Measurements from ENCODE around the gene KYAT1. TPM values are rescaled to one million over a fixed set of nuclear protein-coding genes. Genes with fewer than 3 reads are reported as not detected.

The KYAT1 gene
- total and polyA plus RNA-seq, 2 of the 13 experiments (the other 11 are each of a cell fraction or from before 2014, with no cell fraction given) = 9.2 to 46.5 TPM

- no peaks in the 10 kb centered on the region for H3K9me3 ChIP-seq (ENCODE audit: low read length)
- no peak overlapping the region for H2AFZ ChIP-seq (ENCODE audit: low read length)
- intact Hi-C loops (cut with micrococcal nuclease; ENCODE audit: unreplicated experiment) (no loop called here), in situ Hi-C loops (cut with HindIII; ENCODE audit: extremely low pct_ligation_motif_present, low pct_unique_long_range_greater_than_20kb) (no loop called here)
- H3K79me2 ChIP-seq (ENCODE audit: insufficient read depth, low read length) = peaks cover 5% of the 10 kb centered on the region
- ChIA-PET POLR2A (interaction anchor here (1.9 kb wide), 1 partner anchor 12 kb away, joined by 7 read pairs; the partner anchor contains the start of gene SPOUT1), CTCF (ENCODE audit: low intra/inter-chr PET ratio, low total read pairs) (no interaction called here)
- DNase-seq (ENCODE audit: low spot score) (peak; percentile 30), FAIRE-seq (no peak), ATAC-seq (no peak)
- H4K20me1 ChIP-seq (ENCODE audit: insufficient read depth, low read length) = peaks cover 10% of the 10 kb centered on the region; the same call in 1 of the 2 replicates
- peaks cover 2 to 18% of the 10 kb centered on the region in 2 experiments for H3K36me3 ChIP-seq (replicated peaks in 1 of 2; ENCODE audit: control insufficient read depth in 1 of 2, insufficient read depth in 2 of 2, low read length in 2 of 2)
- no TSS peak for BruUV-seq (replicated peaks)
- H3K27me3 ChIP-seq (ENCODE audit: control insufficient read depth in 1 of 2, insufficient read depth in 2 of 2, low read length in 2 of 2) = no peaks in the 10 kb centered on the region
- no peak overlapping the region for H3K4me3 ChIP-seq (replicated peaks in 1 of 3; ENCODE audit: insufficient read depth in 1 of 3, low read depth in 2 of 3, low read length in 3 of 3)
- peak overlapping the region; percentile 58 for H3K27ac ChIP-seq (ENCODE audit: extremely low read length, insufficient read depth, low read length)
- H3K9ac ChIP-seq (ENCODE audit: insufficient read depth, low read depth, low read length) = 0 out of 2 replicates have a peak overlapping the region, but pooled peaks have one; percentile 5
- 73% methylated on average over 12 of the region's 12 CpGs for WGBS (ENCODE audit: low lambda C conversion rate)
- peaks cover 87% of the 10 kb centered on the region for H3K4me1 ChIP-seq (ENCODE audit: insufficient read depth, low read length)
- H3K4me2 ChIP-seq (ENCODE audit: low read depth, low read length) = no peak overlapping the region
- TF ChIP-seq CEBPB (IDR thresholded peaks at IDR 0.05; ENCODE audit: borderline replicate concordance, low read depth, low read length) (peak; percentile 28; the same call in 1 of the 2 replicates), MYPOP (CRISPR knock-in tag; IDR thresholded peaks at IDR 0.05) (no peak), KDM5A (IDR thresholded peaks at IDR 0.05; ENCODE audit: borderline replicate concordance, low read length) (no peak), ZFP36 (IDR thresholded peaks at IDR 0.05; ENCODE audit: borderline replicate concordance, low read depth, low read length, partially characterized antibody) (peak; percentile 56), SP140L (CRISPR knock-in tag; IDR thresholded peaks at IDR 0.05; ENCODE audit: borderline replicate concordance) (no peak), REST (IDR thresholded peaks at IDR 0.05; ENCODE audit: borderline replicate concordance in 1 of 2, low read depth in 1 of 2, low read length in 2 of 2) (no peak), MLXIP (CRISPR knock-in tag; IDR thresholded peaks at IDR 0.05; ENCODE audit: borderline replicate concordance) (no peak), FOXA1 (IDR thresholded peaks at IDR 0.05) (no peak), FOXA1 (CRISPR knock-in tag; IDR thresholded peaks at IDR 0.05) (peak; percentile 24; the same call in 1 of the 2 replicates), SOX13 (IDR thresholded peaks at IDR 0.05) (0 out of 2 replicates have a peak, but pooled peaks have one; percentile 23), SOX13 (CRISPR knock-in tag; conservative IDR thresholded peaks at IDR 0.05 in 1 of 2, IDR thresholded peaks at IDR 0.05 in 1 of 2) (no peak; a peak in 1 of 4 replicates), TFAP4 (IDR thresholded peaks at IDR 0.05; ENCODE audit: borderline replicate concordance, low read depth) (no peak), THAP11 (CRISPR knock-in tag; IDR thresholded peaks at IDR 0.05) (no peak), CEBPG (CRISPR knock-in tag; IDR thresholded peaks at IDR 0.05) (0 out of 2 replicates have a peak, but pooled peaks have one; percentile 36), ZNF709 (CRISPR knock-in tag; IDR thresholded peaks at IDR 0.05) (no peak)
Measured at GRCh38 chr9:128841694-128842492, 39.9 kb downstream of the KYAT1 start.
